HG03139 (cell line): Measurements from ENCODE around the gene MBLAC1.

ENCODE experiments used
- ATAC-seq: cut with Tn5 transposase; IDR thresholded peaks from one replicate; pipeline ENCODE4 v1.9.1; 2021; ENCODE audit not compliant: unreplicated experiment

Gene MBLAC1

DNA sequence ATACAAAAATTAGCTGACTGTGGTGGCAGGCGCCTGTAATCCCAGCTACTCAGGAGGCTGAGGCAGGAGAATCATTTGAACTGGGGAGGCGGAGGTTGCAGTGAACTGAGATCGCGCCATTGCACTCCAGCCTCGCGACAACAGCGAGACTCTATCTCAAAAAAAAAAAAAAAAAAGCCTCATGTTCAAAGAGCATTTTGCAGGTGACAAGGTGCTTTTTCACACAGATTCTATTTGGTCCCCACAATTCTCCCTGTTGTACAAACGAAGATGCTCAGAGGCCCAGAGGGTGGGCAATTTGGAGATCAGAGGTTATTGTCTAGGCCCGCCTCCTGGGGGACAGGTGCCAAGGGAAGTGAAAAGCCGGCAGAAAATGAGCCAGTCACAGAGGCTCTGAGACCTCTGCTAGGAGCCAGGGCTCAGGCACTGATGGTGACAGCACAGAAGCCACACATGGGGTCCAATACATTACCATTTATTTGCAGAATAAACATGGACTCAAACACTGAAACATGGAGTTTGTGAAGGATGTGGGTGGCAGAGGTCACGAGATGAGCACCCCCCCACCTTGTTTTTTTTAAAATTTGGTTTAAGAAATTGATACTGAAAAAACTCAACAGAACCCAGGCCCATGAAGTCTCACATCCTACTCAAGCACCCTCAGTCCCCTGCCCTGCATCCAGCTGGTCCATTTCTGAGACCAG lies 42.5 kb downstream of the MBLAC1 start:
- ATAC-seq: no peak

DNA sequence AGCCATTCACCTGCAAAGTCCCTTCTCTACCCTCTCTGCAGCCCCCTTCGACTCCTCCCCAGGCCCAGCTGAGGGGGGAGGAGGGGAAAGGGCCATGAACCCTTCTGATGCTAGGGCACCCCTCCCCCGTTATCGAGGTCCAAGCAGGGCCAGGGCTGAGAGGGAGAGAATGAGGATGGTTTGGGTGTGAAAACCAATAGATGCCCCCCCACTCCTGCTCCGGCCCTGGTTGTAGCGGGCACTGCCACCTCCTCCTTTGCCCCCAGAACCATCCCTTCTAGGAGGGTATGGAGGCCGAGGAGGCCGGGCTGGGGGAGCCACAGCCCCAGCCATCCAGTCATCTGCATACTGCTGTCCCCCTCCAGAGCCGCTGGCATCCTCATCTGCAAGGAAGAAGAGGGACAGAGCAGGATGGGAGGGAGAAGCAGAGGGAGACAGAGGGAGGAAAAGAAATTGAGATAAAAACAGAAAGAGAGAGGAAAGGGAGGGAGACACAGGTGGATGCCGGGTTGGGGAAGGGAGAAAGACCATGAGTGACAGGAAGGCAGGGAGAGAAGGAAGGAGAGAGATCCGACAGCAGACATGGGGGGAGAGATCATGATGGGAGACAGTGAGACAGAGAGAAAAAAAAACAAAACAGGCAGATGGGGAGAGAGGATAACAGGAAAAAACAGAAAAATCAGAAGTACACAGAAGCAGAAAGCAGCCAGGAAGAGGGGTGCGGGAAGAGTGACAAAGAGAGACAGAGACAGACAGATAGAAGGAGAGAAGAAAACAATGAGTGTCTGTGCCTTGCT lies 43.5 kb downstream of the MBLAC1 start:
- no peak for ATAC-seq

DNA sequence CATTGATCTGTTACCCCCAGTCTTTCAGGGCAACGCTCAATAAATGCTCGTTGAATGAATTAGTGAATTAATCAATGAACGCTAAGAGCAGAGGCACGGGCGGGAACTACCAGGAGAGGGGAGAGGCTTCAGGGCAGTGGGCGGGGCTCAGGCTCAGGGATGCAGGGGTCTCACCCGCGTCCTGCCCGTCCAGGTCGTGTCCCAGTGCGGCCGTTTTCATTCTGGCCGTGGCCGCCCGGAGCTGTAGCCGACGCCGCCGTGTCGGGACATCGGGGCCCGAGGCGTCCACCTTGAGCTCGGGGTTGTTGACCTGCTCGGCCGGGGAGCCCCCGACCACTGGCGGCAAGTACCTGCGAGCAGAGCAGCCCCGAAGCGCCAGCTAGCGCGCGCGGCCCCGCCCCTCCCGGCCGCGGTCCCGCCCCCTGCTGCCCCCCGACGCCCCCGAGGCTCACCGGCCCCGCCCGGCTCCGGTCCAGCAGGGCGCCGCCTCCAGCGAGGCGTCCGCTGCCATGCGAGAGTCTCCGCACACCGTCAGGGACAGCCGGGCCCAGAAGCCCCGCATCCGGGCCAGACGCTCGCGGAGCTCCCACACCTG lies 44.4 kb downstream of the MBLAC1 start:
- no peak for ATAC-seq

DNA sequence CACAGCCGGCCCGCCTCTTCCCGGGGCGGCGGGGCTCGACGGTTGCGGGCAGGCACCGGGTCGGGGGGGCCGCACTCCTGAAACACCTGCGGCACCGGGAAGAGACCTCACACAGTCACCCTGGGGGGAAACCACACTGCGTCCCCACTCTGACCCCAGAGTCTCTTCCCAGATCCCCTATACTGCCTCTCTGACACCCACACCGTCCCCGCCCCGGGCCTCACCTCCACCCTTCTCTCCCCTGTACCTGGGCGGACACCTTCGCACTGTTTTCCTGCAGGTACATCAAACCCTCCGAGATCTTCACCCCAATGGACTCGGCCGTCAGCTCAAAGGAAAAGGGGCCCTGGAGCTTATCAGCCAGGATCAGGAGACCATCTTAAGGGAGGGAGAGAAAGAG lies 45.1 kb downstream of the MBLAC1 start:
- no peak for ATAC-seq

DNA sequence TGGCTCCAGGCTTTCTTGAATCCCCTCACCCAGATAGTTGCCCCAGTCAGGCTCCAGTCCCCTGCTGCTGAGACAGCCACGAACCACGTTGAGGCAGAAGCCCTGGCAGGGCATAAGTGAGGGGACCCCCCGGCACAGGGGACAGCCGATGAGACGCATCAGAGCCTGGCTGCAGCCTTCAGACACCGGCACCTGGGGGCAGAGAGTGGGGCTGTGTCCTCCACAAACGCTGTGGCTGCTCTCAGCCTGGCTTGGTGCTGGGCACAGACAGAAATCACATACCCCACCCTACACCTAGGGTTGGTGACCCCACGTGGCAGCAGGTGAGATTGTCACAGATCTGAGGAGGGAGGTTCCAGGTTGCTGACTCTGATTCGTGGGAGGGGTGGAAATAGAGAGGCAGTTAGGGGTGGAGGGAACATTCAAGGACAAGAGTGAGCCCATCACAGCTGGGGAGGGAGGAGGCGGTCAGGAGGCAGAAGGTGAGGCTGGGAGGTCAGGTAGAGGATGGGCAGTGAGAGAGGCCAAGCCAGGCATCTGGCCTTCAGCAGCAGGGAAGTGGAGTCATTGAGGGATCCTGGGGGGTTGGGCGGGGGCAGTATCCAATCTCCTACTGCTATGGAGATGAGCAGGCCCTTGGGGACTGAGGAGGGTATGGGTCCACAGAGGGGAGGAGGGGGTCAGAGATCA lies 47.2 kb downstream of the MBLAC1 start:
- no peak for ATAC-seq

DNA sequence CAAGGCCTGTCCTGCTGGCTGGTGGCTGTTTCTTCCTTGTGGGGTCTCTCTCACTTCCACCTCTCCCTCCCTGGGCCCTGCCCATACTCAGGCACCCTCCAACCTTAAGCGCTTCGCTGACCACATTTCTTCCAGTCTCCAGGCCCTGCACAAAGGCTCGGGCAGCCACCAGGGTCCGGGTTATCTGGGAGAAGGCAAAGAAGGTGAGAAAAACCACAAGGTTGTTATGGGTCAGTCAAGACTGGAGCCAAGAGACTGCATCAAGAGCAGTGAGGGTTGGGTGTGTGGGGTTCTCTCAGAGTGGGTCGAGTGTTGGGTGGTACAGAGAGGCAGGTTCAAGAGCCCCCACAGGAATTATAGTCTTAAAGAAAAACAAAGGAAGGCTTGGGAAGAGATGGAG lies 47.8 kb downstream of the MBLAC1 start:
- ATAC-seq: no peak

DNA sequence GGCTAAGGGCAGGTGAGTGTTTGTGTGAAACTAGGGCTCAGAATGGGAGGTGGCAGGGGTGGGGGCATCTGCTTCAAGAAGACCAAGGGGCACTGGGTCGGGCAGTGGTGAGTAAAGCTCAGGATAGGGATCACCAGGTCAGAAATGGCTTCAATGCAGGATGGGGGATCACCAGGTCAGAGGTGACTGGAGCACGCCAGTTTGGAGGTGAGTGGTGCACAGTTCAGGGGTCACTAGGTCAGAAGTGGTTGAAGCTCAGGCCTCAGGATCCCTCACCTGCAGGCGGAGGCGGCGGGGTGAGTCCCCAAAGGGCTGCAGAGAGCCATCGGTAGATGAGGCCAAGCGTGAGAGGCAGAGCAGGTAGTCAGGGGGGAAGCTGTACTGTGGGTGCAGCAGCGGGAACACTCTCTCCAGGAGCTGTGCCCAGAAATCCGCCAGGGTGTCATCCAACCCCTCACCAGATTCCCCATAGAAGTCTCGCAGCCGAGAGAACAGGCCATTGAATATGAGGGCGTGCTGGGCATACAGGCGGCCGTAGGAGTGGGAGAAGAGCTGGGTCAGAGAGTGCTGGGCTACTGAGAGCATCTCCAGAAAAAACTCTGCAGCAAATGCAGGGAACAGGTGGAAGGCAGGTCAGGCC lies 48.6 kb downstream of the MBLAC1 start:
- no peak for ATAC-seq

DNA sequence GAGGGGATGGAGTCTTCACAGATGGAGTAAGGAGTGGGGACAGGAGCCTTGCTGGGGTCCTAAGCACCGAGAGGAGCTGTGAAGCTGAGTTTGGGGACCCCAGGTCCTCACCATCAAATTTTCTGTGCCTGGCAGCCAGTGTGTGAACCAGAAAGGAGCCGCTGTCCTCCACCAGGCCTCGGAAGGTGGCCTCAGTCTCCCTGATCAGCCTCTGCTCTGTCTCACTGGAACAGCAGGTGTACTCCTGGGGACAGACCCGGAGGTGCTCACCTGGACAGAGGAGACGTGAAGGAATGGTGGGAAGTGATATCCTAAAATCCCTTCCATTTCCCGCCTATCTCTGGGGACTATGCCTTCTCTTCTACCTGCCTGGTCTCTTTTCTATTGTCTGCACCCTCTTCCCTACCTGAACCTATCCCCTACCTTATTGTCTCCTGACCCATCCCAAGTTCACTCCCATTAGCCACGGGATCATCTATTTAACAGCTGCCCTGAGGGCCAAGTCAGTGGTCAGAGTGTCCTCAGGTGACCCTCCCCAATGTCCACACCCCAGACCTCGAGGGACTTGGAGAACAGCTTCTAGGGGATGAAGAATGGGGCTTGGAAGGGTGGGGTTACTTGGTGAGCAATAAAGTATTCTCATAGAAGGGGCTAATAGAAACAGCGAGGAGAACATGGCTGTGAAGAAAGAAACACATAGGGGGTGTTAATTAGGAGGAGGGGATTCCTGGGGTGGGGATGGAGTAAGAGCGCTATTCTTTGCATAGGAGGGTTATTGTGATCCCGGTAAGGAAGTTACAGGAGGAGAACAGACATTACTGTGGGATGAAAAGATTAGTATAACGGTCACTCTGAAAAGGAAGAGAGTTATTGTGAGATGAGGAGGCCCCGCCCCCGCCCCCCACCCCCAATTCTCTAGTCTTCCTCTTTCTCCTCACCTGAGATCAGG lies 49.6 kb downstream of the MBLAC1 start:
- ATAC-seq: no peak

DNA sequence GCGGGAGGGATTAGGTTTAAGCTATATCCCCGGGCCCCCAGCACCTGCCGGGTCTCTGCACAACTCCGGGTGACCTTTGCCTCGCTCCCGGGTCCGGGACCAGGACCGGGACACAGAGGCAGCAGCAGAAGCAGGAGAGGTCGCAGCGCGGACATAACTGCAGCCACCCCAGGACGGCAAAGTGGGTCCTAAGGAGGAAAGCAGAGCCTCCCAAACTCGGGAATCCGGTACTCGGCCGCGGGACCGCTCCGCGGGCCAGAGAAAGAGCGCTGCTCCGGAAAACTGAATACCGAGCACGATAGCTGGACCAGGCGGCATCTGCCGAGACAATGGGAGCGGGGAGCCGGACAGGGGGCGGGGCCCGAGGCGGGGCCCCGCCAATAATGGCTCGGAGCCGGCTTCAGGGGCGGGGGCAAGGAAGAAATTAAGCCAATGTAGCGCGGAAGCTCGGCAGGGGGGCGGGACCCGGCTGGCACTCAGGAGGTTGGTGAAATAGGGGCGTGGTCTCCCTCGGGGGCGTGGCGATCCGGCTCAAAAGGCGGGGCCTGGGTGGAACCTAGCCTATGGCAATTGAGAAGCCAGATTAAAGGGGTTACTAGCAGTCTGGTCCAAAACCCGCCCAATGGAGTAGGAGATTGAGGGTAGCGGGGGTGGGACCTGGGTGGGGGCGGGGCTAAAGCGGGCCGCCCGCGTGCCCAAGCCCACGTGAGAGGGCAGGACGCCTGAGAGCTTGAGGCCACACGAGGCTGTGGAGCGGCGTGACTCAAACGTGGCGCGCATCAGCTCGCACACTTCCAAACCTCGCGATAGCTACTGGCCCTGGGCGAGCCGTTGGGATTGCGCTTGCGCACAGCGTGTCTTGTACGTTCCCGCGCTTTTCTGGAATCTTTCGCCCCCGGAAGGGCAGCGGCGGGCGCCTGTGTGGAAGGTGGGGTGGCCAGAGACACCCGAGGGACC lies 50.6 kb downstream of the MBLAC1 start, which contains the start of the genes GPC2 and STAG3:
Gene GPC2 (minus strand): TSS at position 337 of the 957 bp plus-strand sequence. CDS start 182 bp downstream, at position 155.
Gene STAG3 (plus strand): TSS at position 874 of the 957 bp plus-strand sequence. CDS start 2,639 bp downstream, outside the sequence.
- ATAC-seq: peak; percentile 82
